Glutamatergic neuron (in vitro differentiated cells): ENCODE data around the gene LINGO1. TPM values are rescaled to one million over a fixed set of nuclear protein-coding genes. Genes with fewer than 3 reads are reported as not detected.

Experiments
- DNase-seq: peaks from one replicate; pipeline ENCODE4 v3.0.0; 2022
- H3K27ac Mint-ChIP-seq: one replicate; pipeline ENCODE4 v1.8.0; 2020; ENCODE audit warnings: mild to moderate bottlenecking, mixed read lengths, inconsistent platforms; ENCODE audit not compliant: unreplicated experiment
- H3K27me3 Mint-ChIP-seq: one replicate; pipeline ENCODE4 v1.8.0; 2020; ENCODE audit warnings: mild to moderate bottlenecking, moderate library complexity, mixed read lengths, inconsistent platforms; ENCODE audit not compliant: unreplicated experiment
- H3K36me3 Mint-ChIP-seq: one replicate; pipeline ENCODE4 v1.8.0; 2020; ENCODE audit warnings: mild to moderate bottlenecking, mixed read lengths, inconsistent platforms; ENCODE audit not compliant: unreplicated experiment
- H3K4me1 Mint-ChIP-seq: one replicate; pipeline ENCODE4 v1.8.0; 2020; ENCODE audit warnings: mild to moderate bottlenecking, low read depth, mixed read lengths, inconsistent platforms; ENCODE audit not compliant: unreplicated experiment
- H3K4me3 Mint-ChIP-seq: one replicate; pipeline ENCODE4 v1.8.0; 2020; ENCODE audit warnings: mild to moderate bottlenecking, mixed read lengths, inconsistent platforms; ENCODE audit not compliant: unreplicated experiment
- H3K9me3 Mint-ChIP-seq: one replicate; pipeline ENCODE4 v1.8.0; 2020; ENCODE audit warnings: mild to moderate bottlenecking, moderate library complexity, mixed read lengths, inconsistent platforms; ENCODE audit not compliant: unreplicated experiment
- CTCF ChIP-seq: fragments of 200-600 bp; sonication (generic); IDR thresholded peaks from one replicate; pipeline ENCODE4 v1.5.0; 2021; ENCODE audit not compliant: partially characterized antibody, unreplicated experiment
- total RNA-seq: library from RNA; stranded (reverse); fragmentation: NEBNext Ultra II Directional; extraction: Animal tissue kit (Norgen Biotek cat#: 25700); gene quantifications from one replicate; pipeline ENCODE4 v1.2.1, GENCODE V29; 2021; ENCODE audit not compliant: unreplicated experiment

Gene LINGO1
- total RNA-seq, 1 donor from 2014 or later: 180 TPM

GRCh38 chr15:77674327-77674726 is 41.6 kb upstream of the LINGO1 start:
- peaks cover 10% of the 10 kb centered on the region for H3K4me1 Mint-ChIP-seq
- H3K4me3 Mint-ChIP-seq: no peak overlapping the region
- no peak for DNase-seq
- peaks cover 8% of the 10 kb centered on the region for H3K27me3 Mint-ChIP-seq
- H3K9me3 Mint-ChIP-seq: peaks cover 7% of the 10 kb centered on the region
- TF ChIP-seq CTCF: no peak
- H3K36me3 Mint-ChIP-seq: no peaks in the 10 kb centered on the region
- no peak overlapping the region for H3K27ac Mint-ChIP-seq

- Mint-ChIP-seq H3K4me1 (peaks cover 12% of the 10 kb centered on the region), H3K4me3 (no peak overlapping the region), H3K27ac (no peak overlapping the region), H3K27me3 (peaks cover 8% of the 10 kb centered on the region), H3K9me3 (peaks cover 6% of the 10 kb centered on the region), H3K36me3 (no peaks in the 10 kb centered on the region)
- TF ChIP-seq CTCF: no peak
- no peak for DNase-seq
Observed at GRCh38 chr15:77673866-77674265, 41.2 kb upstream of the LINGO1 start.

- TF ChIP-seq CTCF: no peak
- peaks cover 9% of the 10 kb centered on the region for H3K9me3 Mint-ChIP-seq
- peaks cover 28% of the 10 kb centered on the region for H3K4me1 Mint-ChIP-seq
- H3K27ac Mint-ChIP-seq: no peak overlapping the region
- no peaks in the 10 kb centered on the region for H3K36me3 Mint-ChIP-seq
- no peak overlapping the region for H3K4me3 Mint-ChIP-seq
- H3K27me3 Mint-ChIP-seq: peaks cover 10% of the 10 kb centered on the region
- no peak for DNase-seq
Observed at GRCh38 chr15:77672135-77672534, 39.4 kb upstream of the LINGO1 start.

- peaks cover 13% of the 10 kb centered on the region for H3K27me3 Mint-ChIP-seq
- peak; percentile 46 for DNase-seq
- TF ChIP-seq CTCF: no peak
- H3K36me3 Mint-ChIP-seq: no peaks in the 10 kb centered on the region
- peaks cover 34% of the 10 kb centered on the region for H3K4me1 Mint-ChIP-seq
- H3K9me3 Mint-ChIP-seq: peaks cover 9% of the 10 kb centered on the region
- H3K27ac Mint-ChIP-seq: no peak overlapping the region
- H3K4me3 Mint-ChIP-seq: no peak overlapping the region
Observed at GRCh38 chr15:77671362-77672056, 38.8 kb upstream of the LINGO1 start.

- no peak overlapping the region for H3K27ac Mint-ChIP-seq
- H3K4me1 Mint-ChIP-seq: peaks cover 38% of the 10 kb centered on the region
- no peak overlapping the region for H3K4me3 Mint-ChIP-seq
- H3K9me3 Mint-ChIP-seq: peaks cover 11% of the 10 kb centered on the region
- no peak for DNase-seq
- peaks cover 16% of the 10 kb centered on the region for H3K27me3 Mint-ChIP-seq
- no peak for TF ChIP-seq CTCF
- no peaks in the 10 kb centered on the region for H3K36me3 Mint-ChIP-seq
Observed at GRCh38 chr15:77670558-77671361, 38.0 kb upstream of the LINGO1 start.
